Osteoblast (primary cell): ENCODE data around the gene TRMU. TPM values are rescaled to one million over a fixed set of nuclear protein-coding genes. Genes with fewer than 3 reads are reported as not detected.

Experiments used
- DNase-seq: peaks from one replicate; pipeline ENCODE4 v3.0.0; 2011; ENCODE audit warnings: low spot score, mixed read lengths; ENCODE audit not compliant: insufficient read length; ENCODE audit errors: missing footprints
- H2AFZ ChIP-seq: 2 replicates; pipeline ENCODE4 v1.6.0; 2011; ENCODE audit warnings: mild to moderate bottlenecking, low read length
- H3K27ac ChIP-seq: 2 replicates; pipeline ENCODE4 v1.5.1; 2011; ENCODE audit warnings: mild to moderate bottlenecking, low read depth, low read length, moderate library complexity
- H3K27me3 ChIP-seq: 2 replicates; pipeline ENCODE4 v1.6.0; 2012; ENCODE audit warnings: mild to moderate bottlenecking, control low read depth, inconsistent platforms, low read length, moderate library complexity; ENCODE audit not compliant: insufficient read depth
- H3K36me3 ChIP-seq: 2 replicates; pipeline ENCODE4 v1.5.1; 2011; ENCODE audit warnings: mild to moderate bottlenecking, low read length, control low read depth, moderate library complexity; ENCODE audit not compliant: insufficient read depth
- H3K4me1 ChIP-seq: 2 replicates; pipeline ENCODE4 v1.5.1; 2011; ENCODE audit warnings: mild to moderate bottlenecking, low read length, control low read depth, moderate library complexity; ENCODE audit not compliant: insufficient read depth
- H3K4me2 ChIP-seq: 2 replicates; pipeline ENCODE4 v1.6.0; 2011; ENCODE audit warnings: mild to moderate bottlenecking, low read length; ENCODE audit not compliant: insufficient read depth
- H3K4me3 ChIP-seq: fragments of 200-600 bp; sonication (generic); 3 replicates; pipeline ENCODE4 v1.5.1; 2012; ENCODE audit warnings: mild to moderate bottlenecking, low read length, inconsistent platforms; ENCODE audit not compliant: insufficient read depth
- H3K79me2 ChIP-seq: 2 replicates; pipeline ENCODE4 v1.6.0; 2012; ENCODE audit warnings: mild to moderate bottlenecking, low read length, control low read depth, inconsistent platforms; ENCODE audit not compliant: insufficient read depth
- H3K9me3 ChIP-seq: 2 replicates; pipeline ENCODE4 v1.5.1; 2011; ENCODE audit warnings: low read depth, low read length, control low read depth
- H4K20me1 ChIP-seq: 2 replicates; pipeline ENCODE4 v1.6.0; 2012; ENCODE audit warnings: mild to moderate bottlenecking, low read length, control low read depth; ENCODE audit not compliant: insufficient read depth
- total RNA-seq: library from RNA; depleted of rRNA; stranded (reverse); fragments of >200 nt; gene quantifications from 2 replicates; pipeline ENCODE4 v1.2.3, GENCODE V29; 2012
- TF ChIP-seq, protein P1 (sequence below): IDR thresholded peaks from 2 replicates; pipeline ENCODE4 v1.5.1; 2011; ENCODE audit warnings: mild to moderate bottlenecking, low read depth, low read length, moderate library complexity; ENCODE audit errors: extremely low read depth

The TRMU gene
- total RNA-seq, 1 donor: 22.1 TPM

DNA sequence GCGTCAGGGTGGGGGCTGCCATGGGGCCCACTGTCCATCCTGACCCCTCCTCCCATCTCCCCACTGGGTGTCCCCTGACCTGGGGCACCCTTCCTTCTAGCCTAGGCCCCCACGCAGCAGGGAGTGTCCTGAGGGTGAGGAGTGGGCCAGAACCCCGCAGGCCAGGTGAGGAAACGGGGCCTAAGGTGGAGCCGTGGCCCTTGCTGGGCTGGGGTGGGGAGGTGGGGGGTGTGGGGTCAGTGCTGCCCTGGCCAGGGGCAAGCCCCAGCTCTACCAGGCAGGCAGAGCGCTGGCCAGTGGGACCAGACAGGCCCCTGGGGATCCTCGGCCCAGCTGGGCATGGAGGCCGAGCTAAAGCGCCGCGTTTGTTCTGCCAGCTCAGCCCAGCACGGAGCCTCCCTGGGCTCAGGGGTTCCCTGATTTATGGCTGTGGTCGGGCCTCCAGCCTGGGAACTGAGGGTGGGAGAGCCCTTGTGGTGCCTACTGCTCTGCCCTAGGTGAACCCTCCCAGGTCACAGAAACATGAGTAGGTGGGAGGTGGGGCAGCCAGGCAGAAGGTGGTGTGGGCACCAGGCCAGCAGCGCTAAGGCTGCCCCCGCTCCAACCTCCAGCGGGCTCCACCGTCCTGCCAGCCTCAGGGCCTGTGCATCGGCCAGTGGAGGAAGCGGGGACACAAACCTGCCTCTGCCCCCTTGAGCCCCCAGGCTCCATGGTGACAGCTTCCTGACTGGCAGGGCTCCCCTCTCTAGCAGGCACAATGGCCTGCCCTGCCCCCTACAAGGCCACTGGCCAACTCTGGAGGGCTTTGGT lies 22.4 kb downstream of the TRMU start:
- TF ChIP-seq, protein P1, sequence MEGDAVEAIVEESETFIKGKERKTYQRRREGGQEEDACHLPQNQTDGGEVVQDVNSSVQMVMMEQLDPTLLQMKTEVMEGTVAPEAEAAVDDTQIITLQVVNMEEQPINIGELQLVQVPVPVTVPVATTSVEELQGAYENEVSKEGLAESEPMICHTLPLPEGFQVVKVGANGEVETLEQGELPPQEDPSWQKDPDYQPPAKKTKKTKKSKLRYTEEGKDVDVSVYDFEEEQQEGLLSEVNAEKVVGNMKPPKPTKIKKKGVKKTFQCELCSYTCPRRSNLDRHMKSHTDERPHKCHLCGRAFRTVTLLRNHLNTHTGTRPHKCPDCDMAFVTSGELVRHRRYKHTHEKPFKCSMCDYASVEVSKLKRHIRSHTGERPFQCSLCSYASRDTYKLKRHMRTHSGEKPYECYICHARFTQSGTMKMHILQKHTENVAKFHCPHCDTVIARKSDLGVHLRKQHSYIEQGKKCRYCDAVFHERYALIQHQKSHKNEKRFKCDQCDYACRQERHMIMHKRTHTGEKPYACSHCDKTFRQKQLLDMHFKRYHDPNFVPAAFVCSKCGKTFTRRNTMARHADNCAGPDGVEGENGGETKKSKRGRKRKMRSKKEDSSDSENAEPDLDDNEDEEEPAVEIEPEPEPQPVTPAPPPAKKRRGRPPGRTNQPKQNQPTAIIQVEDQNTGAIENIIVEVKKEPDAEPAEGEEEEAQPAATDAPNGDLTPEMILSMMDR: no peak
- H2AFZ ChIP-seq: no peak overlapping the region
- peaks cover 15% of the 10 kb centered on the region for H3K36me3 ChIP-seq

DNA sequence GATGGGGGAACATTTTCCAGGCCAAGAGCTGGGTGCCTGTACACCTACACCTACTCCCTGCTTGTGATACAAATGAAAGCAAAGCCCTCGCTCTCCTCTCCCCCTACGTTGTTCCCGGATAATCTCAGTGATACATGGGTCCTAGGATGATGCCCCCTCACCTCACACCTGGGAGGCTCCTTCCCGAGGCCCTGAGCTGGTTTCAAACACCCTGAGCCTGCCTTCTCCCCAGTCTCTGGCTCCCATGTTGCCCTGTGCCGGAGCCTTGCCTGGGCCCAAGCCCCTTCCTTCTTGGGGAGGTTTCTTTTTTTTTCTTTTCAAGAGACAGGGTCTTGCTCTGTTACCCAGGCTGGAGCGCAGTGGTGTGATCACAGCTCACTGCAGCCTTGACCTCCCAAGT lies 23.3 kb downstream of the TRMU start:
- peaks cover 19% of the 10 kb centered on the region for H4K20me1 ChIP-seq
- H3K79me2 ChIP-seq: no peaks in the 10 kb centered on the region
- no peaks in the 10 kb centered on the region for H3K4me1 ChIP-seq
- no peak for DNase-seq
- no peak overlapping the region for H2AFZ ChIP-seq
- no peak overlapping the region for H3K27ac ChIP-seq
- no peak overlapping the region for H3K4me3 ChIP-seq
- TF ChIP-seq, protein P1: no peak
- H3K4me2 ChIP-seq: no peak overlapping the region
- H3K9me3 ChIP-seq: no peaks in the 10 kb centered on the region
- peaks cover 10% of the 10 kb centered on the region for H3K27me3 ChIP-seq
- H3K36me3 ChIP-seq: peaks cover 14% of the 10 kb centered on the region

More for the DNA sequence above, 22.4 kb downstream of the TRMU start:
- H3K9me3 ChIP-seq: no peaks in the 10 kb centered on the region
- H3K4me3 ChIP-seq: no peak overlapping the region
- peaks cover 25% of the 10 kb centered on the region for H4K20me1 ChIP-seq
- no peak overlapping the region for H3K4me2 ChIP-seq
- H3K79me2 ChIP-seq: no peaks in the 10 kb centered on the region
- H3K27me3 ChIP-seq: peaks cover 7% of the 10 kb centered on the region
- H3K4me1 ChIP-seq: no peaks in the 10 kb centered on the region
- no peak for DNase-seq
- H3K27ac ChIP-seq: no peak overlapping the region

- H3K4me2 ChIP-seq: no peak overlapping the region
- no peak overlapping the region for H2AFZ ChIP-seq
- no peak overlapping the region for H3K27ac ChIP-seq
- H3K36me3 ChIP-seq: peaks cover 14% of the 10 kb centered on the region
- H3K9me3 ChIP-seq: no peaks in the 10 kb centered on the region
- H3K79me2 ChIP-seq: no peaks in the 10 kb centered on the region
- H4K20me1 ChIP-seq: peaks cover 14% of the 10 kb centered on the region
- TF ChIP-seq, protein P1: no peak
- H3K27me3 ChIP-seq: peaks cover 10% of the 10 kb centered on the region
- no peak for DNase-seq
- no peak overlapping the region for H3K4me3 ChIP-seq
- H3K4me1 ChIP-seq: no peaks in the 10 kb centered on the region
Measured at GRCh38 chr22:46359362-46359761, 23.8 kb downstream of the TRMU start.

DNA sequence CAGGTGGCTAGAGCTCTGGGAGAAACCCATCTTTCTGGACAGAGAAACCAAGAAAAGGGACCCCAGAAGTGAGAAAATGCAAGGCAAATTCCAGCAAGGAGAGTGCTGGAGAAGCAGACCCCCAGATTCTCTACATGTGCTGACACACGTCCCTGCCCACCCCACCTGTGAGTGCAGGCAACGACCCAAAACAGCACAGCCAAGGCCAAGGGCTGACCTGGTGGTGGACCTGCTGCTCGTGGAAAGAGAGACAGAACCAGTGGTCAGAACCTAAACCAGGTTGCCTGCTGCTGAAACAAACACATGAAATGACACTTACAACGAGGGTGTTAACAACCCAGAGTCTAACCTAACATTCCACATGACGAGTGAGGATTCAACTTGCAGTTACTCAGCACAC lies 24.6 kb downstream of the TRMU start:
- H3K9me3 ChIP-seq: no peaks in the 10 kb centered on the region
- H3K36me3 ChIP-seq: peaks cover 9% of the 10 kb centered on the region
- H3K27ac ChIP-seq: no peak overlapping the region
- no peak overlapping the region for H3K4me3 ChIP-seq
- peaks cover 10% of the 10 kb centered on the region for H3K27me3 ChIP-seq
- peaks cover 7% of the 10 kb centered on the region for H4K20me1 ChIP-seq
- no peaks in the 10 kb centered on the region for H3K79me2 ChIP-seq
- H3K4me1 ChIP-seq: no peaks in the 10 kb centered on the region
- no peak overlapping the region for H3K4me2 ChIP-seq
- TF ChIP-seq, protein P1: no peak
- no peak for DNase-seq
- H2AFZ ChIP-seq: no peak overlapping the region
